Measurements from ENCODE around the gene SYT12.

DNA sequence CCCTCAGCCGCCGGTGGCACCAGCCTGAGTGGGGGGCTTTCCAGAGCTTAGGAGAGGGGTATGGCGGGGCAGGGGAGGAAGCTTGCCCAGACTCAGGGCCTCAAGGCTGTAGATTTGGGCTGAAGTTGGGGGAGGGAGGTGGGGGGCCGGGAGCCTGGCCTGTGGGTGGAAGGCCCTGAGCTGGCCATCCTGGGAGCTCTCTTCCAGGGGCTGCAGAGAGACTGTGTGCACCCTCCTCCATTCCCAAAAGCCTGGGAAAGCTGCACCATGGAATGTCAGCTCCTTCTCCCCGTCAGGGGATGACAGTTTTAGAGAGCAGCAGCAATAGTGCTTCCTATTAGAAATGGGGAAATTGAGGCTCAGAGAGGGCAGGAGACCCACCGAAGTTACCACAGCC lies 1.0 kb downstream of the SYT12 start:
- TF ChIP-seq CTCF (IDR thresholded peaks at IDR 0.05) (no peak), POLR2A (IDR thresholded peaks at IDR 0.05) (no peak)

All from Peyer's patch (tissue), 4 donors.